SK-N-SH treated with all-trans-retinoic acid at 6 μM for 48 hours (cell line): ENCODE data around the gene IDI2.
"Not testable (repeated sequence)": the region's sequence is repeated elsewhere in the genome, so short reads cannot be mapped to it uniquely, and the experiment has no call there.

Experiments
- ATAC-seq: fragments of 200-7000 bp; cut with Tn5 transposase; 3 replicates; pipeline ENCODE4 v1.9.1; 2020; ENCODE audit warnings: mild to moderate bottlenecking, moderate library complexity
- ARNTL ChIP-seq: fragments of 450-650 bp; formaldehyde crosslinking; IDR thresholded peaks from 2 replicates; pipeline ENCODE4 v1.5.0; 2020; ENCODE audit warnings: low read depth, mild to moderate bottlenecking, moderate library complexity, borderline replicate concordance
- BACH2 ChIP-seq: fragments of 250-450 bp; sonication (Bioruptor Pico); IDR thresholded peaks from 2 replicates; pipeline ENCODE4 v1.9.0; 2021; ENCODE audit warnings: mild to moderate bottlenecking, borderline replicate concordance
- CREB5 ChIP-seq: fragments of 250-450 bp; sonication (Bioruptor Pico); IDR thresholded peaks from 2 replicates; pipeline ENCODE4 v1.5.1; 2020; ENCODE audit warnings: low read depth, mild to moderate bottlenecking, moderate library complexity
- CSDC2 ChIP-seq: fragments of 250-450 bp; sonication (Bioruptor Pico); IDR thresholded peaks from 2 replicates; pipeline ENCODE4 v1.5.0; 2020; ENCODE audit warnings: mild to moderate bottlenecking, moderate library complexity
- CSRNP3 ChIP-seq: fragments of 250-450 bp; sonication (Bioruptor Pico); IDR thresholded peaks from 2 replicates; pipeline ENCODE4 v1.5.1; 2021; ENCODE audit warnings: mild to moderate bottlenecking, moderate library complexity
- ESRRG ChIP-seq: fragments of 250-450 bp; sonication (Bioruptor Pico); IDR thresholded peaks from 2 replicates; pipeline ENCODE4 v1.6.1; 2021; ENCODE audit warnings: mild to moderate bottlenecking
- GLIS3 ChIP-seq: fragments of 250-450 bp; sonication (Bioruptor Pico); IDR thresholded peaks from 2 replicates; pipeline ENCODE4 v1.5.0; 2020; ENCODE audit warnings: mild to moderate bottlenecking, moderate library complexity
- ISL1 ChIP-seq: fragments of 250-450 bp; sonication (Bioruptor Pico); IDR thresholded peaks from 2 replicates; pipeline ENCODE4 v2.1.2; 2022; ENCODE audit warnings: mild to moderate bottlenecking, moderate library complexity
- OSR1 ChIP-seq: fragments of 250-450 bp; sonication (Bioruptor Pico); IDR thresholded peaks from 2 replicates; pipeline ENCODE4 v1.8.0; 2022; ENCODE audit warnings: moderate library complexity, mild to moderate bottlenecking, inconsistent platforms
- PATZ1 ChIP-seq: fragments of 250-450 bp; sonication (Bioruptor Pico); IDR thresholded peaks from 2 replicates; pipeline ENCODE4 v1.8.0; 2020; ENCODE audit warnings: mild to moderate bottlenecking, moderate library complexity, borderline replicate concordance
- PPARA ChIP-seq: fragments of 250-450 bp; sonication (Bioruptor Pico); IDR thresholded peaks from 2 replicates; pipeline ENCODE4 v1.5.0; 2020; ENCODE audit warnings: mild to moderate bottlenecking, borderline replicate concordance
- RARB ChIP-seq: fragments of 250-450 bp; sonication (Bioruptor Pico); IDR thresholded peaks from 2 replicates; pipeline ENCODE4 v1.8.0; 2021; ENCODE audit warnings: mild to moderate bottlenecking, moderate library complexity
- SNAI2 ChIP-seq: fragments of 250-450 bp; sonication (Bioruptor Pico); IDR thresholded peaks from 2 replicates; pipeline ENCODE4 v1.5.0; 2020; ENCODE audit warnings: mild to moderate bottlenecking, moderate library complexity
- TCF4 ChIP-seq: fragments of 250-450 bp; sonication (Bioruptor Pico); IDR thresholded peaks from 2 replicates; pipeline ENCODE4 v1.8.0; 2021; ENCODE audit warnings: mild to moderate bottlenecking, moderate library complexity, borderline replicate concordance
- TSHZ2 ChIP-seq: fragments of 250-450 bp; sonication (Bioruptor Pico); IDR thresholded peaks from 2 replicates; pipeline ENCODE4 v1.5.0; 2020; ENCODE audit warnings: mild to moderate bottlenecking, moderate library complexity
- ZC3H10 ChIP-seq: fragments of 250-450 bp; sonication (Bioruptor Pico); IDR thresholded peaks from 2 replicates; pipeline ENCODE4 v1.5.1; 2021; ENCODE audit warnings: mild to moderate bottlenecking, moderate library complexity
- ZFP3 ChIP-seq: fragments of 250-450 bp; sonication (Bioruptor Pico); IDR thresholded peaks from 2 replicates; pipeline ENCODE4 v1.5.0; 2020; ENCODE audit warnings: mild to moderate bottlenecking, moderate library complexity
- ZFP30 ChIP-seq: fragments of 450-650 bp; formaldehyde crosslinking; IDR thresholded peaks from 2 replicates; pipeline ENCODE4 v1.5.0; 2022; ENCODE audit warnings: mild to moderate bottlenecking, moderate library complexity
- ZNF565 ChIP-seq: fragments of 450-650 bp; formaldehyde crosslinking; conservative IDR thresholded peaks from 2 replicates; pipeline ENCODE4 v1.5.0; 2020; ENCODE audit warnings: low read depth, mild to moderate bottlenecking, moderate library complexity
- ZNF70 ChIP-seq: fragments of 450-650 bp; formaldehyde crosslinking; IDR thresholded peaks from 2 replicates; pipeline ENCODE4 v1.5.0; 2020; ENCODE audit warnings: mild to moderate bottlenecking, moderate library complexity

The IDI2 gene

GRCh38 chr10:1011696-1012095 lies 14.0 kb downstream of the IDI2 start:
- TF ChIP-seq ZFP30 (CRISPR knock-in tag), result no peak
- no peak for TF ChIP-seq GLIS3 (CRISPR knock-in tag)
- TF ChIP-seq ISL1, result no peak
- TF ChIP-seq ARNTL (CRISPR knock-in tag), result no peak
- no peak for TF ChIP-seq RARB (CRISPR knock-in tag)
- TF ChIP-seq OSR1 (CRISPR knock-in tag), result no peak
- TF ChIP-seq CSRNP3, result no peak
- no peak for TF ChIP-seq CSDC2
- TF ChIP-seq PATZ1 (CRISPR knock-in tag), result no peak
- TF ChIP-seq ESRRG (CRISPR knock-in tag), result no peak
- TF ChIP-seq TCF4 (CRISPR knock-in tag), result no peak
- TF ChIP-seq ZNF70, result no peak
- TF ChIP-seq, all 23 proteins: peak for 0
- ATAC-seq, result no peak; the same call in 2 of the 3 replicates

- TF ChIP-seq PATZ1 (CRISPR knock-in tag) (no peak), ISL1 (no peak), BACH2 (no peak), ZC3H10 (CRISPR knock-in tag) (no peak), ZFP30 (CRISPR knock-in tag) (no peak), ARNTL (CRISPR knock-in tag) (no peak), TCF4 (CRISPR knock-in tag) (no peak), CSRNP3 (no peak), CSDC2 (no peak), ZNF565 (CRISPR knock-in tag) (no peak), CREB5 (CRISPR knock-in tag) (no peak), OSR1 (CRISPR knock-in tag) (no peak), ZFP3 (CRISPR knock-in tag) (no peak), RARB (CRISPR knock-in tag) (no peak), TSHZ2 (CRISPR knock-in tag) (no peak), PPARA (CRISPR knock-in tag) (no peak), ESRRG (CRISPR knock-in tag) (no peak), GLIS3 (CRISPR knock-in tag) (no peak), SNAI2 (CRISPR knock-in tag) (no peak)
- no peak for ATAC-seq
These were observed 15.0 kb downstream of the IDI2 start for GRCh38 chr10:1010703-1011102.

GRCh38 chr10:1009947-1010346 lies 15.7 kb downstream of the IDI2 start:
- ATAC-seq, result not testable (repeated sequence)
